ENCODE measurements around the gene PITX1. TPM values are rescaled to one million over a fixed set of nuclear protein-coding genes. Genes with fewer than 3 reads are reported as not detected.

PITX1 gene
- total and polyA plus RNA-seq, 4 donors = 0.02 TPM; not detected in 3

GRCh38 chr5:135005076-135005475 lies 29.0 kb downstream of the PITX1 start:
- DNase-seq (ENCODE audit: low spot score) = no peak
- Histone ChIP-seq H3K4me3 (ENCODE audit: low read depth in 1 of 3, low read length in 3 of 3) (no peak overlapping the region), H3K36me3 (ENCODE audit: control insufficient read depth in 4 of 4, insufficient read depth in 3 of 4, low read depth in 1 of 4, low read length in 3 of 4) (no peaks in the 10 kb centered on the region), H3K4me1 (ENCODE audit: control insufficient read depth in 4 of 4, insufficient read depth in 4 of 4, low read length in 3 of 4) (no peaks in the 10 kb centered on the region), H3K9me3 (ENCODE audit: control insufficient read depth in 4 of 4, low read length in 3 of 4) (no peaks in the 10 kb centered on the region), H3K9ac (ENCODE audit: low read depth in 1 of 2, low read length in 2 of 2) (no peak overlapping the region), H3K27me3 (ENCODE audit: control insufficient read depth in 4 of 4, insufficient read depth in 4 of 4, low read length in 3 of 4) (no peaks in the 10 kb centered on the region), H3K27ac (ENCODE audit: low read depth in 1 of 2, low read length in 2 of 2) (no peak overlapping the region)
- 93% methylated on average over 3 of the region's 3 CpGs for WGBS
- no peak for TF ChIP-seq CTCF (IDR thresholded peaks at IDR 0.05; ENCODE audit: low read depth, low read length, missing input control)
- no peak for TF ChIP-seq SP1 (IDR thresholded peaks at IDR 0.05)
- TF ChIP-seq REST (IDR thresholded peaks at IDR 0.05) = no peak
- TF ChIP-seq HNF4G (IDR thresholded peaks at IDR 0.05) = no peak
- no peak for TF ChIP-seq YY1 (IDR thresholded peaks at IDR 0.05)
- no peak for TF ChIP-seq EGR1 (IDR thresholded peaks at IDR 0.05; ENCODE audit: low read depth in 2 of 2)
- TF ChIP-seq ATF3 (IDR thresholded peaks at IDR 0.05) = no peak
- no peak for TF ChIP-seq RXRA (IDR thresholded peaks at IDR 0.05)
- no peak for TF ChIP-seq RAD21 (IDR thresholded peaks at IDR 0.05)
- no peak for TF ChIP-seq GABPA (IDR thresholded peaks at IDR 0.05 in 1 of 2, conservative IDR thresholded peaks at IDR 0.05 in 1 of 2)
- TF ChIP-seq NR2F2 (IDR thresholded peaks at IDR 0.05) = no peak
- TF ChIP-seq FOXA1 (IDR thresholded peaks at IDR 0.05) = no peak
- no peak for TF ChIP-seq HNF4A (conservative IDR thresholded peaks at IDR 0.05)
- no peak for TF ChIP-seq FOXA2 (IDR thresholded peaks at IDR 0.05)
- TF ChIP-seq TAF1 (conservative IDR thresholded peaks at IDR 0.05) = no peak

DNA sequence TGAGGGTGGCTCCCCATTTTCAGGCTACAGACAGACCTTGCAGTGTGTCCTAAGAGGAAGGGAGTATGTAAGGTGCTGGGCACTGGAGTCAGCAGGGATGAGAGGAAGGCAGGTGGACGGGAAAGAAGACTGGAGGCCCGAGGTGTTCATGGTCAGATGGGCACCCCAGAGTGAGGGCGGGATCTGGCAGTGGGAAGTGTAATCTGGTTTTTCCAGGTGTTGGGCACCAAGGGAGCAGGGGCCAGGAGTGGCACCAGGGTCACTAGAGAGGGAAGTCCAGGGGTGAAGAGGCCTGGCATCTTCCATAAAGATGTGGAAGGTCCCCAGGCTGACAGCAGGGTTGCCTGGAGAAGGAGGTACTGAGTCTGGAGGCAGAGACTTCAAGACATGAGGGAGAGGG lies 29.7 kb downstream of the PITX1 start:
- Histone ChIP-seq H3K4me3 (ENCODE audit: low read depth in 1 of 3, low read length in 3 of 3) (no peak overlapping the region), H3K27me3 (ENCODE audit: control insufficient read depth in 4 of 4, insufficient read depth in 4 of 4, low read length in 3 of 4) (no peaks in the 10 kb centered on the region), H3K27ac (ENCODE audit: low read depth in 1 of 2, low read length in 2 of 2) (no peak overlapping the region), H3K9ac (ENCODE audit: low read depth in 1 of 2, low read length in 2 of 2) (no peak overlapping the region), H3K36me3 (ENCODE audit: control insufficient read depth in 4 of 4, insufficient read depth in 3 of 4, low read depth in 1 of 4, low read length in 3 of 4) (no peaks in the 10 kb centered on the region), H3K9me3 (ENCODE audit: control insufficient read depth in 4 of 4, low read length in 3 of 4) (no peaks in the 10 kb centered on the region), H3K4me1 (ENCODE audit: control insufficient read depth in 4 of 4, insufficient read depth in 4 of 4, low read length in 3 of 4) (no peaks in the 10 kb centered on the region)
- no peak for DNase-seq (ENCODE audit: low spot score)
- WGBS = 95% methylated on average over 3 of the region's 3 CpGs
- TF ChIP-seq EGR1 (IDR thresholded peaks at IDR 0.05; ENCODE audit: low read depth in 2 of 2) = no peak
- TF ChIP-seq ATF3 (IDR thresholded peaks at IDR 0.05) = no peak
- no peak for TF ChIP-seq CTCF (IDR thresholded peaks at IDR 0.05; ENCODE audit: low read depth, low read length, missing input control)
- no peak for TF ChIP-seq REST (IDR thresholded peaks at IDR 0.05)
- TF ChIP-seq RXRA (IDR thresholded peaks at IDR 0.05) = no peak
- TF ChIP-seq SP1 (IDR thresholded peaks at IDR 0.05) = no peak
- no peak for TF ChIP-seq ZBTB33 (IDR thresholded peaks at IDR 0.05)
- no peak for TF ChIP-seq TAF1 (conservative IDR thresholded peaks at IDR 0.05)
- no peak for TF ChIP-seq NR2F2 (IDR thresholded peaks at IDR 0.05)
- TF ChIP-seq YY1 (IDR thresholded peaks at IDR 0.05) = no peak
- TF ChIP-seq RAD21 (IDR thresholded peaks at IDR 0.05) = no peak
- TF ChIP-seq JUND (IDR thresholded peaks at IDR 0.05) = no peak
- TF ChIP-seq HNF4G (IDR thresholded peaks at IDR 0.05) = no peak
- no peak for TF ChIP-seq HNF4A (conservative IDR thresholded peaks at IDR 0.05)
- no peak for TF ChIP-seq FOXA2 (IDR thresholded peaks at IDR 0.05)
- TF ChIP-seq GABPA (IDR thresholded peaks at IDR 0.05 in 1 of 2, conservative IDR thresholded peaks at IDR 0.05 in 1 of 2) = no peak

Data from liver (tissue), 9 donors.